GM18858 (cell line): ENCODE results near the gene CHGA.

Source experiments
- ATAC-seq: cut with Tn5 transposase; IDR thresholded peaks from one replicate; pipeline ENCODE4 v1.9.1; 2021; ENCODE audit not compliant: unreplicated experiment

The CHGA gene

GRCh38 chr14:92976268-92976667, 53.3 kb downstream of the CHGA start:
- ATAC-seq = no peak

- no peak for ATAC-seq
Observed at GRCh38 chr14:92978229-92979021, 55.5 kb downstream of the CHGA start.

- no peak for ATAC-seq
Observed at GRCh38 chr14:92980866-92981265, 57.9 kb downstream of the CHGA start.

GRCh38 chr14:92981726-92982125, 58.8 kb downstream of the CHGA start:
- no peak for ATAC-seq

- no peak for ATAC-seq
Observed at GRCh38 chr14:92982956-92983355, 60.0 kb downstream of the CHGA start.

- no peak for ATAC-seq
Observed at GRCh38 chr14:92984082-92984788, 61.3 kb downstream of the CHGA start.
